HG02798 (cell line): ENCODE measurements around the gene IGSF21.

Experiments used
- ATAC-seq: cut with Tn5 transposase; IDR thresholded peaks from one replicate; pipeline ENCODE4 v1.9.1; 2021; ENCODE audit warnings: mild to moderate bottlenecking; ENCODE audit not compliant: unreplicated experiment, poor library complexity

IGSF21 gene

DNA sequence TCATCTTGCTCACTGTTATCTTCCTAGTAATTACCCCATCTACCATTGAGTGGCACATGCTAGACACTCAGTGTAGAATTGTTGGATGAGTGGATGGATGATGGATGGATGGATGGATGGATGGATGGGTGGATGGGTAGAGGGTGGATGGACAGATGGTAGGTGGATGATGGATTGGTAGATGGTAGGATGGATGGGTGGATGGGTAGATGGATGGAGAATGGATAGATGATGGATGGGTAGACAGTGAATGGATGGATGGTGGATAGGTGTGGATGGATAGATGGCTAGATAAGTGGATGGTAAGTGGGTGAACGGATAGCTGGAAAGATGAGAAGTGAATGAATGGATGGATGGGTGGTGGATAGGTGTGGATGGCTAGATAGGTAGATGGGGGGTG, 207.9 kb downstream of the IGSF21 start:
- no peak for ATAC-seq

- ATAC-seq = no peak
Observed at GRCh38 chr1:18316764-18317163, 209.2 kb downstream of the IGSF21 start.

DNA sequence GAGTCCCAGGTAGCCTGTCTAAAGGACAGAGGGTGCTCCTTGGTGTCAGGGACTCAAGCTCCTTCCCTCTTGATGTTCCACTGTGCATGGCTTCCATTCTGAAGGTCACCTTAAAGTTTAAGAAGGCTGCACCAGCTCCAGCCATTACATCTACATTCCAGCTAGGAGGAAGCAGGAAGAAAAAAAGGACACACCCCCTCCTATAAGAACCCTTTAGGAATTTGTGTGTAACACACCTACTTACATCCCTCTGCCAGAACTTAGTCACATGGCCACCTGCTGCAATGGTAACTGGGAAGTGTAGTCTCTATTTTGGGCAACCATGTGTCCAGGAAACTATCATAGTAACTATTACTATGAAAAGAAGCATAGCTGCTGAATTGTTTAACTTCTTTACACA, 211.5 kb downstream of the IGSF21 start:
- no peak for ATAC-seq

DNA sequence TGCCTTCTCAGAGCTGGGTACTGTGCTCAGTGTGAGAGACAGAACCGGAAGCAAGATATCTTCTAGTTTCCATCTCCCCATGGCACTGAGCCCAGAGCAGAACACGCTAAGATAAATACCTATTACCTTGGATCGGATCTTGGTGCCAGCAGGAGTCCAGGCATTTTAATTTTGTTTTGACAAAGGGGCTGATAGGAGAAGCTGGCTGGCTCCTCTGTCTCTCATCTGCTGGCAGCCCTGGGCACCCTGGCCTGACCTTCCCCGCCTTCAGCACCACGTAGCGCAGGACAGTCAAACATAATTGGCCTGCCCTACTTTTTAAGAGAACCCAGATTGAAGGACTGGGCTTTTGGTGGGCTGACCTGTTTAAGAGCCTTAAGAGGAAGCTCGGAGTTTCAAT, 212.5 kb downstream of the IGSF21 start:
- no peak for ATAC-seq

DNA sequence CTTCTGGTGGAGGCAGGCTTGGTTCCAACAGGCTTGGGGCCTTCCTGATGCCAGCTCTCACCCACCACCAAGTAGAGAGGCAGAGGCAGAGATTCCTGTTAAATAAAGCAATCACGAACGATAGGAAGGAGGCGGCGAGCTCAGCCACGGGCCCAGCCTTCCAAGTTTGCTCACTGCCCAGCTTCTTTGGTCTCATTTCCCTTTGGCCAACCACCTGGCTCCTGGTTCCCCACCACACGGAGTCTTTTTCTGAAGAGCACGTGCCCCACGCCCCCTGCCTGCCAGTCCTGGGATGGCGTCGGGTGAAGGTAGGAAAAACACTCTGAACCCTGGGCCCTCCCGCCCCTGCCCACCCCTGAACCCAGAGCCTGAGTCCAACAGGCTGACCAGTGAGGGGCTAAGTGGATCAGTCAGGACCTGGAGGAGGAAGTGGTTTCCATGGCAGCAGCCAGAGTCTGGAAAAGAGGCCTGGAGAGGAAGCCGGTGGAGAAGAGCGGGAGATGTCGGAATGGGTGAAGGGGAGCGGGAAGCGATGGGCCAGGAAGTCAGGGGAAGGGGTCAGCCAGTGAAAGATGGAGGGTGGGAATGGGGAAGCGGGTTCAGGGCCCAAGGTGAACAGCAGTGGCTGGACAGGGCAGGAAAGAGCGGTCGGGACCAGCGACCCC, 214.9 kb downstream of the IGSF21 start:
- ATAC-seq = no peak

DNA sequence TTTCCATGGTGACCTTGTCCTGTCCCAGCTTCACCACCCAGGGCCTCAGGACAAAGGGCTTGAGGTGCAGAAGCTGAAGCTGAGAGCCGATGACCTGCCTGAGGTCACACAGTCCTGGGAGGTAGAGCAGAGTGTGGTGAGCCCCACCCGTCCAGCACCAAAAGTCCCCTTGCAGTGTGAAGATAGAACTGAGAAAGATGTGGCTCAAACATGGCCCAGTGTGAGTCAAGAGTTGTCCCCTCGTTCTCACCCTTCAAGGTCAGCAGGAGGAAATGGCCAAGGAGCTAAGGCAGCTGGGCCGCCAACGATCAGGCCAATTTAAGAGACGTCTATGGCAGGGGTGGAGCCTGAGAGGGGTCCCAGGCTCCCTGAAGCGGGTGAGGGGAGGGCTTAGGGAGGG, 215.7 kb downstream of the IGSF21 start:
- ATAC-seq = no peak

DNA sequence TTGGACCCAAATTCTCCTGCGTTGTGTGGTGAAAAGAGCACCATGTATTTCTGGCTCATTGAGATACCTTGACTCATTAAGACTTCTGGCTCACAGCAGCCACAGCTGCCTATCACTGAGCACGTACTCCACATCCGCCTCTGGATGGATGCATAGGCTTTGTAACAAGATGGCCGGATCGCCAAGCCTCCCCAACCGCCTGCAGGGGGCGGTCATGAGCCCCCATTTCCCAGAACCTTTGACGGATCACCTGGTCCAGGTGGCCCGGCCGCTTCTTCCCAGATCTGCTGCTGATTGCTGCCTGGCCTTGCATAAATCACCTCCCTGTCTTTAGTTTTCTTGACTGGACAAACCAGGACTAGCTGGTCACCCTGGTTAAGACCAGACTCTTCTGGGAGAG, 216.6 kb downstream of the IGSF21 start:
- ATAC-seq = no peak

DNA sequence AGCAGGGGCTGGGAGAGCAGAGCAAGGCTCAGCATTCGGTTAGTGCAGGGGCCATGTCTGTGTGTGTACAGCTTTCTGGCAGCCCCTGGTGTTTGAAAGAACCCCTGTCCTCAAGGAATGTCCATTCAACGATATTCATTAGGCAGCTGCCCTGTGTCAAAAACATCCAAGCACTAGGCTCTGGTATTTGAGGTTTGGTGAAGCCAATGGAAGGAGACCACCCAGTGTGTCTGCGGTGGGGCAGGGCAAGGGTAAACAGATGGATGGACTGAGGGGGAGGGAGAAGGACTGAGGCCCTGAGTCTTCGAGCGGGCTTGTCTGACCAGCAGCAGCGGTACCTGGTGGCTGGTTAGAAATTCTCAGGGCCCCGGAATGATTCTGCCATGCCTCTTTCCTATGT, 217.5 kb downstream of the IGSF21 start:
- no peak for ATAC-seq

DNA sequence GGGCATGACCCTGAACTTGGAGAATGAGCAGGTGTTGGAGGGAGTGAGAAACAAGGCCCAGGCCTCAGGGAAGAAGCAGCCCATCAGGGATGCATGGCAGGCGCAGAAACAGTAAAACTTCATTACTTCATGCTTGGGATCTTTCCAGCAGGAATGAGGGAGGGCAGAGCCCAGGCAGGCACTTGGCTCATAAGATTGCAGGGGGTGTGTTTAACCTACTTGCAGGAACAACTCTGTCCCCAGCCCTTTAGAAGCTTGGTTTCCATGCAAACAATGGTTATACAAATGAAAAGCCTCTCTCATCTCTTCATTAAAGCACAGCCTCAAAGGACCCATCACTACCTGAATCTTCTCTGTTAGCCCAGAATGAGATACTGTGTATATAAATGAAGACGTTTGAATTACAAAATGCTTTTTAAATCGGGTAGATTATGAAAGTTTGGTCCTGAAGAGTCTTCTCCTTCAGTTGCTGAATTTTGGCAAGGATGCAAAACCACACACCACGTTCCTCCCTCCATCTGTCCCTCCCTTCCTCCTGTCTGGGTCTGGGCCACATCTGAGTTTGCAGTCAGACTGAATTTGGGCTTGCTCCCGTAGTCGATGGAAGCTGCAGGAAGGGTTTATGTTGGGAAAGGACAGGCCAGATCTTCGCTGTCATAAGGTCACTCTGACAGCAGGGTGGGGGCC, 218.8 kb downstream of the IGSF21 start:
- no peak for ATAC-seq

- no peak for ATAC-seq
Observed at GRCh38 chr1:18327650-18328049, 220.1 kb downstream of the IGSF21 start.

DNA sequence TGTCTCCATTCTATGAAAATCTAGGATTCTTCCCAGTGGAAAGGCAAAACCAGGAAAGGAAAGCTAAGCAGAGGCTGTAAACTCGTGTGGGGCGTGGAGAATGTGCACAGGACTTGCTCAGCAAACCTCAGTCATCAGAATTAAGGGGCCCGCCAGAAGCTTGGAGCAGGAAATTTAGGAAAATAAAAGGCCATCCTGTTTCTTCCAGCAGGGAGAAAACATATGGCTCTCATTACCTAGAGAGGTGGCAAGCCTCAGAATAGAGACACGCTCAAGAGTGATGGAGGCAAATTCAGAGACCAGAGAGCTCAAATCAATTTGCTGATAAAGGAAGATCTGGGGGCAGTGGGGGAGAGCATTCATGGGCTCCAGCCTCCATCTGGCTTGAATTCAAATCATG, 221.2 kb downstream of the IGSF21 start:
- no peak for ATAC-seq

- no peak for ATAC-seq
Observed at GRCh38 chr1:18329469-18330253, 222.1 kb downstream of the IGSF21 start.

DNA sequence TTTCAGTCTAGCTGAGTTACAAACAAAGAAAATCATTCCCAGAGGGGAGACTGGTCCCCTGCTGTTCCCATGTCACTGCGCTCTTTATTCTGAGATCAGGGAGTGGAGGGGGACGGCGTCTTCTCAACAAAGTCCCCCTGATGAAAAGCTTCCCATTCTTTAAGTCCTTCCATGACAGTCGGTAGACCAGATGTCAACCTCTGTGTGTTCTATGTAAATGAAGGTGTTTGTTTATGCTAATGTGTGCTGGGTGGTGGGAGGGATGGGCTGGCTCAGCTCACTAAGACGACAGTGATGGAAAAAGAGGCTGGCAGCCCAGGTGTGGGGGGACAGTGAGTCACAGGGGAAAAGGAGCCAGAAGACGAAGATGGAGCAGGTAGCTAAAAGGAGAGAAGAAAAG, 225.0 kb downstream of the IGSF21 start:
- no peak for ATAC-seq

DNA sequence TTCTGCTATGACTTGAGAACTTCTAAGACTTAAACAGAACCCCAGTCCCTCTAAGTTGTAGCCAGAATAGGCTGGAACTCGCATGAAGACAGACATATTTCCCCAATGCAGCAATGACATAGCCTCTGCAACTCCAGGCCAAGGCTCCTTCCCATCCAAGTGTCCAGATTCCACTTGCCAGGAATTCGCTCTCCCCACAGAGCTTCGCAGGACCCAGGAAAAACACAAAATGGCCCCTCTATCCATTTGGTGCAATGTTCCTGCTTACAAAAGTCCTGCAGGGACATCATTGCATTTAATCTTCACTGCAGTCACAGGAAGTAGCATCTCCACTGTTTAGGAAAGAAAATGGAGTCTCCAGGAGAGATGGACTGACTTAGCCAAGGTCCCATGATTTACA, 225.6 kb downstream of the IGSF21 start:
- ATAC-seq = no peak

GRCh38 chr1:18336801-18337200, 229.2 kb downstream of the IGSF21 start:
- ATAC-seq = no peak

- ATAC-seq = no peak
Observed at GRCh38 chr1:18337757-18338156, 230.2 kb downstream of the IGSF21 start.

GRCh38 chr1:18339161-18339560, 231.6 kb downstream of the IGSF21 start:
- no peak for ATAC-seq

- ATAC-seq = no peak
Observed at GRCh38 chr1:18340158-18340764, 232.7 kb downstream of the IGSF21 start.

DNA sequence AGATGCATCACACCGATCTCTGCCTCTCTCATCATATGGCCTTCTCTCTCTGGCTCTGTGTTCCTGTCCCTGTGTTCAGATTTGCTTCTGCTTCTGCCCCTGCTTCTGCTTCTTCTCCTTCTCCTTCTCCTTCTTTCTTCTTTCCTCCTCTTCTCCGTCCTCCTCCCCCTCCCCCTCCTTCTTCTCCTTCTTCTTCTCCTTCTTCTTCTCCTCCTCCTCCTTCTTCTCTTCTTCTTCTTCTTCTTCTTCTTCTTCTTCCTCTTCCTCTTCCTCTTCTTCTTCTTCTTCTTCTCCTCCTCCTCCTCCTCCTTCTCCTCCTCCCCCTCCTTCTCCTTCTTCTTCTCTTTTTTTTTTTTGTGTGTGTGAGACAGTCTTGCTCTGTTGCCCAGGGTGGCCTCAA, 233.2 kb downstream of the IGSF21 start:
- ATAC-seq = no peak

GRCh38 chr1:18341291-18342069, 233.9 kb downstream of the IGSF21 start:
- ATAC-seq = no peak
